SK-N-MC (cell line): ENCODE data around the gene RSRC1.
"Not testable (repeated sequence)": the region's sequence is repeated elsewhere in the genome, so short reads cannot be mapped to it uniquely, and the experiment has no call there.

Experiments
- DNase-seq: peaks from one replicate; pipeline ENCODE4 v3.0.0-alpha.2; 2011; ENCODE audit warnings: low read depth, low spot score
- H3K27ac ChIP-seq: fragments of 200-600 bp; sonication (generic); 2 replicates; pipeline ENCODE4 v1.5.1; 2016; ENCODE audit warnings: mixed run types
- H3K36me3 ChIP-seq: fragments of 200-600 bp; sonication (generic); 2 replicates; pipeline ENCODE4 v1.6.1; 2017; ENCODE audit warnings: antibody characterized with exemption, low read length, mixed read lengths; ENCODE audit not compliant: insufficient read depth
- H3K4me3 ChIP-seq: fragments of 200-600 bp; sonication (generic); 2 replicates; pipeline ENCODE4 v1.5.1; 2016
- H3K9ac ChIP-seq: fragments of 200-600 bp; sonication (generic); 2 replicates; pipeline ENCODE4 v1.8.0; 2017; ENCODE audit warnings: mixed run types, mixed read lengths; ENCODE audit not compliant: insufficient read length
- H3K9me3 ChIP-seq: fragments of 200-600 bp; sonication (generic); 2 replicates; pipeline ENCODE4 v1.6.1; 2017; ENCODE audit warnings: low read depth, mild to moderate bottlenecking, antibody characterized with exemption, low read length, moderate library complexity, mixed read lengths
- EZH2 ChIP-seq: fragments of 200-600 bp; sonication (generic); IDR thresholded peaks from one replicate; pipeline ENCODE4 v1.6.1; 2017; ENCODE audit warnings: antibody characterized with exemption
- FOXP2 ChIP-seq: optimal IDR thresholded peaks from 2 replicates; pipeline ENCODE3; 2011; ENCODE audit warnings: mild to moderate bottlenecking, moderate library complexity; ENCODE audit not compliant: insufficient read depth; ENCODE audit errors: extremely low read length, control extremely low read depth
- POLR2AphosphoS5 ChIP-seq: IDR thresholded peaks from 2 replicates; pipeline ENCODE4 v1.6.1; 2012; ENCODE audit warnings: mild to moderate bottlenecking, low read depth, low read length, borderline replicate concordance

Gene RSRC1

GRCh38 chr3:158313338-158313927 lies 203.5 kb downstream of the RSRC1 start:
- no peak overlapping the region for H3K9ac ChIP-seq
- TF ChIP-seq POLR2AphosphoS5: no peak
- TF ChIP-seq FOXP2: no peak
- no peak for TF ChIP-seq EZH2
- peak; percentile 40 for DNase-seq
- no peaks in the 10 kb centered on the region for H3K9me3 ChIP-seq
- H3K36me3 ChIP-seq: no peaks in the 10 kb centered on the region
- H3K4me3 ChIP-seq: no peak overlapping the region
- no peak overlapping the region for H3K27ac ChIP-seq

GRCh38 chr3:158314426-158315357 lies 204.8 kb downstream of the RSRC1 start:
- H3K36me3 ChIP-seq: no peaks in the 10 kb centered on the region
- TF ChIP-seq FOXP2: no peak
- no peak for TF ChIP-seq EZH2
- TF ChIP-seq POLR2AphosphoS5: no peak
- no peak for DNase-seq
- no peak overlapping the region for H3K4me3 ChIP-seq
- no peak overlapping the region for H3K9ac ChIP-seq
- no peaks in the 10 kb centered on the region for H3K9me3 ChIP-seq
- H3K27ac ChIP-seq: no peak overlapping the region

GRCh38 chr3:158329696-158330441 lies 220.0 kb downstream of the RSRC1 start:
- not testable (repeated sequence) for H3K4me3 ChIP-seq, H3K9ac ChIP-seq, H3K36me3 ChIP-seq, DNase-seq, H3K27ac ChIP-seq, H3K9me3 ChIP-seq

DNA sequence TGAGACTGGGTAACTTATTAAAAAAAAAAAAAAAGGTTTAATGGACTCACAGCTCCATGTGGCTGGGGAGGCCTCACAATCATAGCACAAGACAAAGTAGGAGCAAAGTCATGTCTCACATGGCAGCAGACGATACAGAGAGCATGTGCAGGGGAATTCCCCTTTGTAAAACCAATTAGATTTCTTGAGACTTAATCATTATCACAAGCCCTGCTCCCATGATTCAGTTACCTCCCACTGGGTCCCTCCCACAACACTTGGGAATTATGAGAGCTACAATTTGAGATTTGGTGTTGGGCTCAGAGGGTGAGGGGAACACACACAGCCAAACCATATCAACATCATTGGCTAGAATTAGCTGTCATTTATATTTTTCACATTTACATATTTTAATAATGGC lies 221.0 kb downstream of the RSRC1 start:
- TF ChIP-seq POLR2AphosphoS5 (no peak), FOXP2 (no peak), EZH2 (no peak)
- H3K27ac ChIP-seq: no peak overlapping the region
- no peak overlapping the region for H3K4me3 ChIP-seq
- H3K9me3 ChIP-seq: no peaks in the 10 kb centered on the region
- no peak for DNase-seq
- no peak overlapping the region for H3K9ac ChIP-seq
- no peaks in the 10 kb centered on the region for H3K36me3 ChIP-seq

DNA sequence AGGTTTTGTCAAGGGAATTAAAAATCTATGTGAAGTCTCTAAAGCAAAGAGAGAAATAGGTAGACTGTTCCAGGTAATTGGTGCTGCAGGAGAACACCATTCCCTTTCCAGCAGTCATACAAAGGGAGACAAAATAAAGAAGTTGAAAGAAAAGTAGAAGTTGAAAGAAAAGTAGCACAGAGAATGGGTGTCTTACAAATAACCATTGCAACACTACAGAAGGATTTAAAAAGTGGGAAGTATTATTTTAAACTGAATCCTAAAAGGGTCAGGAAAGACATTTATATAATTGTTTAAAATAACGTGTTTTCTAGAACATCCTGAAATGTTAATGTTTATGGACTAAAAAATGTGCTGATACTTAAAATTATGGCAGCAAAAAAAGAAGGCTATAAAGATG lies 223.8 kb downstream of the RSRC1 start:
- Histone ChIP-seq H3K27ac (no peak overlapping the region), H3K9ac (no peak overlapping the region), H3K9me3 (no peaks in the 10 kb centered on the region), H3K4me3 (no peak overlapping the region), H3K36me3 (no peaks in the 10 kb centered on the region)
- TF ChIP-seq FOXP2: no peak
- TF ChIP-seq EZH2: no peak
- TF ChIP-seq POLR2AphosphoS5: no peak
- no peak for DNase-seq

DNA sequence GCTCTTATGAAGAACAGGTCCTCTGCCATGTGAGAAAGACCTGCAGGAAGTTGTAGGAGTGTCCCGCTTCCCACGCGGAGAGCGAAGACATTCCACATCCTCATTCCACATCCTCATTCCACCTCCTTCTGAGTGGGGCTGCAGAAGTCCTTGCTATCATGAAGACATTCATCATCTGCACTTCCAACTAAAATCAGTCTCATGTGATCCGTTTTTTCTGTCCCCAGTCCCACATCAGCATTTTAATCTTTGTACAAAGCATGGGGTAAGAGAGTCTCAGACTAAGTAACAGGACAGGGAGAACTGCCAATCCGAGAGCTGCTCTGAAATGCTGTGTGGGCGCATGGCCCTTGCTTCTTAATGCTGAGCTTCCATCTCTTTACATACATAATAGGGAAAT lies 227.2 kb downstream of the RSRC1 start:
- Histone ChIP-seq H3K4me3 (no peak overlapping the region), H3K36me3 (no peaks in the 10 kb centered on the region), H3K27ac (no peak overlapping the region), H3K9ac (no peak overlapping the region), H3K9me3 (no peaks in the 10 kb centered on the region)
- no peak for DNase-seq
- TF ChIP-seq EZH2: no peak

DNA sequence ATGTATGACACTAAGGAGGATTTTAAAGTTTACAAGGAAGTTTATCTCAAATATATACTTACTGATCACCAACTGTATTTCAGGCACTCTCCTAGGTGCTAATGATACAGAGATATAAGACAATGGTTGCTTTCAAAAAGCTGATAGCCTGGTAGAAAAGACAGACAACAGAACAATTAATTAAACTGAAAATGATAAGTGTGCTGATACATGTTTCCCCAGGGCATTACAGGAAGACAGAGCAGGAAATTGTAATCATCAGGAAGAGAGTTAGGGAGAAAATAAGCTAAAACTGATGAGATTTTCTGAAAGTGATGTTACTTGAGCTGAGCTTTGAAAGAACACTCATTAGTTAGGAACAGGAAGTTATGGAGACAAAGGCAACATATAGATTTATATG lies 229.7 kb downstream of the RSRC1 start:
- TF ChIP-seq POLR2AphosphoS5 (no peak; the same call in 1 of the 2 replicates), FOXP2 (no peak), EZH2 (no peak)
- no peak overlapping the region for H3K4me3 ChIP-seq
- no peaks in the 10 kb centered on the region for H3K36me3 ChIP-seq
- no peak overlapping the region for H3K9ac ChIP-seq
- peak overlapping the region; percentile 73 for H3K27ac ChIP-seq
- DNase-seq: peak; percentile 32
- H3K9me3 ChIP-seq: no peaks in the 10 kb centered on the region

DNA sequence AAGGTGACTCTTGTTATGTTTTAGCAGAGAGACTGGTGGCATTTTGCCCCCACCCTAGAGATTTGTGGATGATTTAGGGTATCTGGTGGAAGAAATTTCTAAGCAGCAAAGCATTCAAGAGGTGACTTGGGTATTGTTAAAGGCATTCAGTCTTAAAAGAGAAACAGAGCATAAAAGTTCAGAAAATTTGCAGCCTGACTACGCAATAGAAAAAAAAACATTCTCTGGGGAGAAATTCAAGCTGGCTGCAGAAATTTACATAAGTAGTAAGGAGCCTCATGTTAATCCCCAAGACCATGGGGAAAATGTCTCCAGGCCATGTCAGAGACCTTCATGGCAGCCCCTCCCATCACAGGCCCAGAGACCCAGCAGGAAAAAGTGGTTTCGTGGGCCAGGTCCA lies 231.1 kb downstream of the RSRC1 start:
- DNase-seq, H3K9ac ChIP-seq, H3K27ac ChIP-seq, H3K36me3 ChIP-seq, H3K4me3 ChIP-seq, H3K9me3 ChIP-seq: not testable (repeated sequence)
